A673 (cell line): ENCODE measurements around the gene ABI2. TPM values are rescaled to one million over a fixed set of nuclear protein-coding genes. Genes with fewer than 3 reads are reported as not detected.

Source experiments
- BruUV-seq: library from RNA; stranded (reverse); fragments of 400-500 nt; replicated peaks from 2 replicates; lab custom pipeline; 2021; lab: Mats Ljungman, UMichigan
- CTCF ChIA-PET: fragments of 300-600 bp; sonication (Branson Sonifier 250); formaldehyde crosslinking; loops from one replicate; lab custom pipeline; 2022; ENCODE audit warnings: antibody characterized with exemption; lab: Charles Lee
- POLR2A ChIA-PET: fragments of 300-600 bp; sonication (Branson Sonifier 250); formaldehyde crosslinking; loops from one replicate; lab custom pipeline; 2022; ENCODE audit warnings: antibody characterized with exemption; ENCODE audit not compliant: low non-redundant PET; lab: Charles Lee
- DNase-seq: peaks from one replicate; pipeline ENCODE4 v3.0.0-alpha.2; 2015; ENCODE audit warnings: low spot score
- H3K27ac ChIP-seq: fragments of 200-600 bp; sonication (generic); 2 replicates; pipeline ENCODE4 v1.5.1; 2016; ENCODE audit warnings: mixed run types, low read depth, mild to moderate bottlenecking, mixed read lengths, antibody characterized with exemption, low read length; ENCODE audit not compliant: poor library complexity, severe bottlenecking
- H3K27me3 ChIP-seq: fragments of 200-600 bp; sonication (generic); replicated peaks from 2 replicates; pipeline ENCODE4 v1.6.1; 2017; ENCODE audit warnings: mixed run types, low read depth, mild to moderate bottlenecking, mixed read lengths, antibody characterized with exemption, low read length; ENCODE audit not compliant: insufficient read depth, poor library complexity
- H3K36me3 ChIP-seq: fragments of 200-600 bp; sonication (generic); 2 replicates; pipeline ENCODE4 v1.6.1; 2016; ENCODE audit warnings: mixed run types, mild to moderate bottlenecking, mixed read lengths, antibody characterized with exemption, low read length; ENCODE audit not compliant: insufficient read depth, poor library complexity, severe bottlenecking
- H3K4me1 ChIP-seq: fragments of 200-600 bp; sonication (generic); 2 replicates; pipeline ENCODE4 v1.6.1; 2017; ENCODE audit warnings: mixed run types, mild to moderate bottlenecking, mixed read lengths, antibody characterized with exemption, low read length; ENCODE audit not compliant: insufficient read depth, poor library complexity, severe bottlenecking
- H3K4me3 ChIP-seq: fragments of 200-600 bp; sonication (generic); 2 replicates; pipeline ENCODE4 v1.5.1; 2016; ENCODE audit warnings: low read depth, mixed run types, mild to moderate bottlenecking, mixed read lengths, low read length; ENCODE audit not compliant: poor library complexity, severe bottlenecking
- H3K9me3 ChIP-seq: fragments of 200-600 bp; sonication (generic); 2 replicates; pipeline ENCODE4 v1.6.1; 2016; ENCODE audit warnings: mixed run types, low read depth, mild to moderate bottlenecking, mixed read lengths, antibody characterized with exemption, low read length; ENCODE audit not compliant: poor library complexity, severe bottlenecking
- EZH2 ChIP-seq: fragments of 200-600 bp; sonication (generic); IDR thresholded peaks from 2 replicates; pipeline ENCODE4 v1.6.1; 2017; ENCODE audit warnings: borderline replicate concordance, low read depth, mild to moderate bottlenecking, mixed read lengths, antibody characterized with exemption, low read length; ENCODE audit not compliant: poor library complexity, severe bottlenecking
- intact Hi-C: fragments of 100-400 bp; cut with micrococcal nuclease; formaldehyde crosslinking; loops from one replicate; pipeline ENCODE4 v1.10.0; 2022; ENCODE audit not compliant: unreplicated experiment
- total RNA-seq: library from RNA; stranded (reverse); gene quantifications from 2 replicates; pipeline ENCODE4 v1.2.3, GENCODE V29; 2021
- TF ChIP-seq, protein P1 (sequence below): fragments of 300-800, 200-600 bp; sonication (generic); conservative IDR thresholded peaks from 2 replicates; pipeline ENCODE4 v1.5.1; 2017; ENCODE audit warnings: low read depth, mild to moderate bottlenecking, antibody characterized with exemption, low read length, moderate library complexity, mixed read lengths

The ABI2 gene
- total RNA-seq, 1 experiment from 2014 or later, result 134 TPM

DNA sequence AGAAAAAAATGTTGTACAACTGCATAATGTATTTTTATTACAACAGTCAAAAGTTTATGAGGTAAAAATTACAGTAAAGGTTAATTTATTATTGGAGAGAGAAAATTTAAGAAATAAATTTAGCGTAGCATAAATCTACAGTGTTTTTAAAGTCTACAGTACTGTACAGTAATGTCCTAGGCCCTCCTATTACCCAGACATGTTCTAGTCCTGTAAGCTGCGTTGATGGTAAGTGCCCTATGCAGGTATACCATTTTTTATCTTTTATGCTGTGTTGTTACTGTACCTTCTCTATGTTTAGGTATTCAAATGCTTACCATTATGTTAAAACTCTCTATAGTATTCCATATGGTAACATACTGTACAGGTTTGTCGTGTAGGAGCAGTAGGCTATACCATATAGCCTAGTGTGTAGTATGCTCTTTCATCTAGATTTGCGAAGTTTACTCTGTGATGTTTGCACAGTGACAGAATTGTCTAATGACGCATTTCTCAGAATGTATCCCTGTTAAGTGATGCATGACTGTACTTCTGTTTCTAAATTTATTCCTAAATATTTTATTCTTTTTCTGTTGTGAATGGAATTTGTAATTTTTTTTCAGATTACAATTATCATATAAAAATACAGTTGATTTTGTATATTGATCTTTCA lies 24.5 kb downstream of the ABI2 start:
- no peaks in the 10 kb centered on the region for H3K27me3 ChIP-seq
- H3K27ac ChIP-seq, result no peak overlapping the region
- peaks cover 9% of the 10 kb centered on the region for H3K36me3 ChIP-seq
- BruUV-seq, result no TSS peak
- no peaks in the 10 kb centered on the region for H3K9me3 ChIP-seq
- H3K4me1 ChIP-seq, result no peaks in the 10 kb centered on the region
- intact Hi-C loops, result no loop called here
- TF ChIP-seq EZH2, result no peak
- no peak for DNase-seq
- no peak overlapping the region for H3K4me3 ChIP-seq
- ChIA-PET CTCF (no interaction called here), POLR2A (no interaction called here)

DNA sequence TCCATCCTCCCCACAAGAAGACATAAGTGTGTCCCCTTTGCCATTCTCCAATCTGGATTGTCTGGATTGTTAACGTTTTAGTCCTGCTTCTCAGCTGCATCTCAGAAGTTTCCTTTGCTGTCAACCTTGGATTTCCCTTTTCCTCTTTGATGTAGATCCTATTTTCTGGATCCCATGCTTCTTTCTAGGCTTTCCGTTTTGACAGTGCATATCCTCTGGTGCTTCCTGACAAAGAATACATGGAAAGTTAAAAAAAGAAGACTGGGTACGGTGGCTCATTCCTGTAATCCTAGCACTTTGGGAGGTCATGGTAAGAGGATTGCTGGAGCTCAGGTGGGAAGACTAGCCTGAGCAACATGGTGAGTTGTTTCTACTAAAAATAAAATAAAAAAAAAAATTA lies 26.8 kb downstream of the ABI2 start:
- no peak for DNase-seq
- BruUV-seq, result no TSS peak
- Histone ChIP-seq H3K27me3 (no peaks in the 10 kb centered on the region), H3K4me1 (no peaks in the 10 kb centered on the region), H3K27ac (no peak overlapping the region), H3K9me3 (no peaks in the 10 kb centered on the region), H3K4me3 (no peak overlapping the region), H3K36me3 (peaks cover 9% of the 10 kb centered on the region)
- ChIA-PET CTCF (no interaction called here), POLR2A (no interaction called here)
- no peak for TF ChIP-seq EZH2
- TF ChIP-seq, protein P1, sequence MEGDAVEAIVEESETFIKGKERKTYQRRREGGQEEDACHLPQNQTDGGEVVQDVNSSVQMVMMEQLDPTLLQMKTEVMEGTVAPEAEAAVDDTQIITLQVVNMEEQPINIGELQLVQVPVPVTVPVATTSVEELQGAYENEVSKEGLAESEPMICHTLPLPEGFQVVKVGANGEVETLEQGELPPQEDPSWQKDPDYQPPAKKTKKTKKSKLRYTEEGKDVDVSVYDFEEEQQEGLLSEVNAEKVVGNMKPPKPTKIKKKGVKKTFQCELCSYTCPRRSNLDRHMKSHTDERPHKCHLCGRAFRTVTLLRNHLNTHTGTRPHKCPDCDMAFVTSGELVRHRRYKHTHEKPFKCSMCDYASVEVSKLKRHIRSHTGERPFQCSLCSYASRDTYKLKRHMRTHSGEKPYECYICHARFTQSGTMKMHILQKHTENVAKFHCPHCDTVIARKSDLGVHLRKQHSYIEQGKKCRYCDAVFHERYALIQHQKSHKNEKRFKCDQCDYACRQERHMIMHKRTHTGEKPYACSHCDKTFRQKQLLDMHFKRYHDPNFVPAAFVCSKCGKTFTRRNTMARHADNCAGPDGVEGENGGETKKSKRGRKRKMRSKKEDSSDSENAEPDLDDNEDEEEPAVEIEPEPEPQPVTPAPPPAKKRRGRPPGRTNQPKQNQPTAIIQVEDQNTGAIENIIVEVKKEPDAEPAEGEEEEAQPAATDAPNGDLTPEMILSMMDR, result no peak
- intact Hi-C loops, result no loop called here

DNA sequence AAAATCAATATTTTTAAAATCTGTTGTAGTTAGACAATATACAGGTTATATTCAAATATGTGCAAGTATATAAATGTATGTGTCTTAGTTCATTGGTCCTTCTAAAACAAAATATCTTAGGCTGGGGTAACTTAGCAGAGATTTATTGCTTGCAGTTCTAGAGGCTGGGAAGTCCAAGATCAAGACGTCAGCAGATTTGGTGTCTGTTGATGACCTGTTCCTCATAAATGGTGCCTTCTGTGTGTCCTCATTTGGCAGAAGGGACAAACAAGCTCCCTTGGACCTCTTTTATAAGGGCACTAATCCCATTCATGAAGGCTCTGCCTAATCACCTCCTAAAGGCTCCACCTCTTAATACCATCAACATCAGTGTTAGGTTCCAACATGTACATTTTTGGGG lies 31.3 kb downstream of the ABI2 start:
- H3K9me3 ChIP-seq, result no peaks in the 10 kb centered on the region
- intact Hi-C loops, result no loop called here
- POLR2A ChIA-PET, result no interaction called here
- H3K27me3 ChIP-seq, result no peaks in the 10 kb centered on the region
- TF ChIP-seq, protein P1, result no peak
- no peak for TF ChIP-seq EZH2
- H3K36me3 ChIP-seq, result peaks cover 7% of the 10 kb centered on the region
- H3K4me1 ChIP-seq, result no peaks in the 10 kb centered on the region
- H3K4me3 ChIP-seq, result no peak overlapping the region
- BruUV-seq, result no TSS peak
- CTCF ChIA-PET, result no interaction called here
- no peak for DNase-seq
- no peak overlapping the region for H3K27ac ChIP-seq
